GM18868 (cell line): ENCODE results near the gene ADSS2.
"Not testable (repeated sequence)": the region's sequence is repeated elsewhere in the genome, so short reads cannot be mapped to it uniquely, and the experiment has no call there.

Experiments used
- ATAC-seq: cut with Tn5 transposase; IDR thresholded peaks from one replicate; pipeline ENCODE4 v1.9.1; 2021; ENCODE audit warnings: mild to moderate bottlenecking, moderate library complexity; ENCODE audit not compliant: unreplicated experiment

ADSS2 gene

DNA sequence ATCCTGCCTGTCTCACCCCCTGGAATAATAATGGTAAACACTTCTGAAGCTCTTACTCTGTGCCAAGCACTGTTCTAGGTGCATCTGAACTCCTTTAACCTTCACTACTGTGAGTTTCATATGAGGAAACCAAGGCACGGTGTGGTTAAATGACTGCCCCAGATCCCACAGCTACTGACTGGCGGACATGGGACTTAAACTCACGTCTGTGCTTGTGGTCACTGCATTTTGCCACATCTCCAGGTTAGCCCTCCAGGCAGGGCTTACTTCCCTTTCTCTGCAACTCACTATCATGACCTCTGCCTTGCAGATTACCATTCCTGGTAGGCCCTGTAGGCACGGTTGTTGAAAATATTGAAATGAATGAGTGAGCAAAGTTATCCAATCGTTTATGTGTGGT is 83.4 kb downstream of the ADSS2 start:
- ATAC-seq: no peak

GRCh38 chr1:244367399-244368114 is 84.2 kb downstream of the ADSS2 start:
- no peak for ATAC-seq

GRCh38 chr1:244365809-244366208 is 85.9 kb downstream of the ADSS2 start:
- ATAC-seq: no peak

DNA sequence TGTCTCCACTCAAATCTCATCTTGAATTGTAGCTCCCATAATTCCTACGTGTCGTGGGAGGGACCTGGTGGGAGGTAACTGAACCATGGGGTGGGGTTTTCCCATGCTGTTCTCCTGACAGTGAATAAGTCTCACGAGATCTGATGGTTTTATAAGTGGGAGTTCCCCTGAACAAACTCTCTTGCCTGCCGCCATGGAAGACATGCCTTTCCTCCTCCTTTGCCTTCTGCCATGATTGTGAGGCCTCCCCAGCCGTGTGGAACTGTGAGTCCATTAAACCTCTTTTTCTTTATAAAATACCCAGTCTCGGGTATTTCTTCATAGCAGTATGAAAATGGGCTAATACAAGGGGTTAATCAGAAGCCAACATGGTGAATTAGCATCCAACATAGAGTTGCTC is 86.4 kb downstream of the ADSS2 start:
- ATAC-seq: not testable (repeated sequence)

- ATAC-seq: no peak
Measured at GRCh38 chr1:244362476-244362875, 89.2 kb downstream of the ADSS2 start.

- ATAC-seq: no peak
Measured at GRCh38 chr1:244361764-244362473, 89.8 kb downstream of the ADSS2 start.
